Gastroesophageal sphincter (tissue), 3 donors: ENCODE results near the gene NR3C2.

Source experiments
- EP300 ChIP-seq: sonication (generic); formaldehyde crosslinking; IDR thresholded peaks from one replicate; pipeline ENCODE4 v1.6.1; 2017; ENCODE audit warnings: antibody characterized with exemption, mild to moderate bottlenecking
- POLR2A ChIP-seq, 2 donors: fragments of 450-650 bp; IDR thresholded peaks; one replicate each; pipeline ENCODE4 v1.6.1; 2017; ENCODE audit warnings: antibody characterized with exemption in 2 of 2, mild to moderate bottlenecking in 2 of 2, moderate library complexity in 1 of 2
- POLR2AphosphoS5 ChIP-seq: sonication (generic); formaldehyde crosslinking; IDR thresholded peaks from one replicate; pipeline ENCODE4 v1.6.1; 2017; ENCODE audit warnings: antibody characterized with exemption
- TF ChIP-seq, protein P1 (sequence below), 4 experiments: fragments of 200-600 bp in 2 of 4; fragments of 450-650 bp in 2 of 4; sonication (generic) in 1 of 4; IDR thresholded peaks; one replicate each; pipeline ENCODE4 v1.5.1; 2017 to 2019; ENCODE audit warnings: antibody characterized with exemption in 4 of 4, mild to moderate bottlenecking in 2 of 4, moderate library complexity in 2 of 4

DNA sequence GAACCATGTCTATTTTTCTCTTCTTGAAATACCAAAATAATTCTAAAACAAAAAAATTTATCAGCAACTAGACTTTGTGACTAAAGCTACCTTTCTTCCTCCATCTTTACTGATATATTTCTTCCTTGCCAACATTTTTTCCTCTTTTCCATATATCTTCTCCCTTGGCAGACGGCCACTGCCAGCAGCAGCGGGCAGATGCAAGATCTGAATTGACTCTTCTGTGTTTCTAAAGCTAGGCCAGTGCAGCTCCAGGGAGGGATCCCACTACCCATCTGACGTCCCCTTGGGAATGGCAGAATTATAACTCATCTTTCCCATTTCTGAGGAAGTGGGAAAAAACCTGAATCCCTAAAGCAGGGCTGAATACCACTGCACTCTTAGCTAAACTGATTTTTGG lies 206.4 kb downstream of the NR3C2 start:
- TF ChIP-seq POLR2A (IDR thresholded peaks at IDR 0.05) = no peak
- TF ChIP-seq, protein P1, sequence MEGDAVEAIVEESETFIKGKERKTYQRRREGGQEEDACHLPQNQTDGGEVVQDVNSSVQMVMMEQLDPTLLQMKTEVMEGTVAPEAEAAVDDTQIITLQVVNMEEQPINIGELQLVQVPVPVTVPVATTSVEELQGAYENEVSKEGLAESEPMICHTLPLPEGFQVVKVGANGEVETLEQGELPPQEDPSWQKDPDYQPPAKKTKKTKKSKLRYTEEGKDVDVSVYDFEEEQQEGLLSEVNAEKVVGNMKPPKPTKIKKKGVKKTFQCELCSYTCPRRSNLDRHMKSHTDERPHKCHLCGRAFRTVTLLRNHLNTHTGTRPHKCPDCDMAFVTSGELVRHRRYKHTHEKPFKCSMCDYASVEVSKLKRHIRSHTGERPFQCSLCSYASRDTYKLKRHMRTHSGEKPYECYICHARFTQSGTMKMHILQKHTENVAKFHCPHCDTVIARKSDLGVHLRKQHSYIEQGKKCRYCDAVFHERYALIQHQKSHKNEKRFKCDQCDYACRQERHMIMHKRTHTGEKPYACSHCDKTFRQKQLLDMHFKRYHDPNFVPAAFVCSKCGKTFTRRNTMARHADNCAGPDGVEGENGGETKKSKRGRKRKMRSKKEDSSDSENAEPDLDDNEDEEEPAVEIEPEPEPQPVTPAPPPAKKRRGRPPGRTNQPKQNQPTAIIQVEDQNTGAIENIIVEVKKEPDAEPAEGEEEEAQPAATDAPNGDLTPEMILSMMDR (IDR thresholded peaks at IDR 0.05) = no peak
- no peak for TF ChIP-seq POLR2AphosphoS5
- TF ChIP-seq EP300 = no peak
